HL-60 (cell line): ENCODE data around the gene XPO1.

Experiments
- CTCF ChIP-seq: IDR thresholded peaks from one replicate; pipeline ENCODE4 v1.5.1; 2011; ENCODE audit warnings: low read length, control low read depth, inconsistent platforms; ENCODE audit not compliant: insufficient read depth
- GABPA ChIP-seq: IDR thresholded peaks from 2 replicates; pipeline ENCODE4 v1.6.1; 2012; ENCODE audit warnings: low read depth
- POLR2AphosphoS5 ChIP-seq: IDR thresholded peaks from 2 replicates; pipeline ENCODE4 v1.6.1; 2012; ENCODE audit warnings: low read depth
- REST ChIP-seq: IDR thresholded peaks from 2 replicates; pipeline ENCODE4 v1.6.1; 2012; ENCODE audit warnings: low read depth; ENCODE audit not compliant: insufficient replicate concordance

GRCh38 chr2:61510674-61511671, 27.2 kb downstream of the XPO1 start:
- no peak for TF ChIP-seq CTCF
- TF ChIP-seq GABPA = no peak
- no peak for TF ChIP-seq POLR2AphosphoS5
- TF ChIP-seq REST = no peak
